ENCODE measurements around the gene LAMB1.

Gene LAMB1

DNA sequence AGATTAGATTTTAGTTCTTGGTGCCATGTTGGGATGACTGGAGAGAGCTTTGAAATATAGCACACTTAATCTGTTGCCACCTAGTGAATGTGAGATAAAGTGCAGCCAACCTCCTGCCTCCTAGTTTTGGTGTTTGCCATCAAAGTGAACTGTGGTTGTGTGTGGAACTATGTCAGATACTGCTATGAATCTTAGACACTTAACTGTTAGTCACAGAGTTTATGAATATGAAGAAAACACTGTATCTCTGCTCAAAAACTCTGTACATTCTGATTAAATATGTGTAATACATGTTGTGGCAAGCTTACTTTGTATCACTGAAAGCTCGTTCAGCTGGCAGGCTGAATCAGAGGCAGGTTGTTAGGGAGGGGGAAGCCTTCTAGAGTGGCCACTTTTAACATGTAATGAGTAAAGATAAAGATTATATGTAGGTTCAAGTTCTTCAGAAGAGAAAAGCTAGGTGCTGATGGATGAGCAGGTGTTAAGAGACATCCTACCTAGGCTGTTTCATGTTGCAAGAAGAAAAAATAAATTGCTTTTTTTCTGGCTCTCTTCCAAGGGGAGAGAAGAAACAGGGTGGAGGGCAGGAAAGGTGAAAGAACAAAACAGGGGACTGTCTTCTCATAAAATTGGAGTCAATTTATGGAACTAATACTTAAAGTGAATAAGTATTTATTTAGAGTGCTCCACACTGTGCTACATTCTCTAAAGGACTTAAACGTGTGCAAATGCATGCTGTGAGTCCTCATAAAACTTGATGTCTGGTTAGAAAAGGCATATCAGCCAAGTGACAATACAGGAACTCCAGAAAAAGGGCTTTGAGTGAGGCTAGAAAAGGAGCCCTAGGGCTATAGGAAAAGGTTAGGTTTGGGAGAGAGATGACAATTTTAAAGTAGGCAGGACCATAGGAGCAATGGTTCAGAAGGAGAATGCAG lies 14.1 kb upstream of the LAMB1 start:
- peak; percentile 4 for DNase-seq

DNA sequence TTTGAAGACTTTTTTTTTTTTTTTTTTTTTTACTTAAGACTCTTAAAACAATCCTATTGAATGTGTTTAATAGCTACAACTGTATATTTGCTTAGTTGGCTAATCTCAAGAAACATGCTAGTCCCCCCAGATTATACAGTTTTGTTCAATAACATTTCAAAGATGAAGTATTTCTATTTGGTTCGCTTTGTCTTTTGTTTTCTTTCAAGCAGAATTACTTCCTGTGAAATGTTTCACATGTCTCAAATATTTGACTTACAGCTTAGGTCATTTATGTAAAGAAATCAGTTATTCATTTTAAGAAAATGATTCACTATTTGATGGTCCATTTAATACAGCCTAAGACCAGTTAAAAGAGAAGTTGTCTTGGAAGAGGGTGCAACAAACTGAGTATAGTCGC lies 12.8 kb upstream of the LAMB1 start:
- DNase-seq = no peak

DNA sequence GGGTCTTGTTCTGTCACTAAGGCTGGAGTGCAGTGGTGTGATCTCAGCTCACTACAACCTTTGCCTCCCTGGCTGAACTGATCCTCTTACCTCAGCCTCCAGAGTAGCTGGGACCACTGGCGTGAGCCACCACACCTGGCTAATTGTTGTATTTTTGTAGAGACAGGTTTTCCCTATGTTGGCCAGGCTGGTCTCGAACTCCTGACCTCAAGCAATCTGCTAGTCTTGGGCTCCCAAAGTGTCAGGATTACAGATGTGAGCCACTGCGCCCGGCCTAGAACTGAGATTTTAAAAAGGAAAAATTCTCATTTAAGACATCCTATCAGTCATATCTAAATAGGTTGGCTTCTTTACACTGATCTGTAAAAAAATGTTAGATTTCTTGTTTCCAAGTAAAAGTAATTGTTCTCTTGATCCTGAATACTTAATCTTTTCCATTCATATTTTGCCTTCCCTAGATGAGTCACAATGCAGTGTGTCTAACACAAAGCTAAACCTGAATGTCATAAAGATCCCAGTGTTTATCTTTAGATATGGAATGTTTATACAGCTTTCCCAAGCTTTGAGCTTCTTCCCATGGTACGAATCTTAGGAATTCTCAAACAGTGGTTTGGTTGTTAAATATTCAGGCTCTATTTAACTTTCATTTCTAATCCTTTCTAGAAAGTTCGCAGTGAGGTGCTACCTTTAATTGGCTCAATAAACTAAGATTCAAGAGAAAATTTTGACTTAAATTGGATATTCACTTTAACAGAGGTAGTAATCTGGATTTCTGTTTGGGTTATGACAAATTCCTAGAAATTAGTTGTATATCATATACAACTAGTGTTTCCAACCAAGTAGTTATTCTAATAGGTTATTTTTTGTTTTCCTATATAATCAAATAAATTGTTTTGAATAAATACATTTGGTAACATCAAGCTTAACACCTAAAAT lies 12.1 kb upstream of the LAMB1 start:
- no peak for DNase-seq

DNA sequence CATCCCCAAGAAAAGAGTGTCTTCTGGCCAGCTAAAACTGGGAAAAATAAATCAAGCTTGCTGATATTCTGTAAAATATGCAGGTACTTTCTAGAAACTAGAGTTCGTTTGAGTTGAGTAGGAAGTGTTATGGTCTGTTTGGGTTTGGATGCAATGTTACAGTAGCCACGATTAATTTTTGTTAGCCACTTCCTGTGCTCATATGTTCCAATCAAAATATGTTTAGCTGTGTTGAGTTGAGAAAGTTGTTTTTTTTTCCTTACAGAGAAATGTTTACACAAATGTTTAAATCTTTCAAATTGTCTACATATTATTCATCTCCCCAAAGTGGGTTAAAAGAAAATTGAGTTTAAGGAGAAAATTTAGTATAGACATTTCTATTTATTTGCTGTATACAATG lies 11.3 kb upstream of the LAMB1 start:
- no peak for DNase-seq

DNA sequence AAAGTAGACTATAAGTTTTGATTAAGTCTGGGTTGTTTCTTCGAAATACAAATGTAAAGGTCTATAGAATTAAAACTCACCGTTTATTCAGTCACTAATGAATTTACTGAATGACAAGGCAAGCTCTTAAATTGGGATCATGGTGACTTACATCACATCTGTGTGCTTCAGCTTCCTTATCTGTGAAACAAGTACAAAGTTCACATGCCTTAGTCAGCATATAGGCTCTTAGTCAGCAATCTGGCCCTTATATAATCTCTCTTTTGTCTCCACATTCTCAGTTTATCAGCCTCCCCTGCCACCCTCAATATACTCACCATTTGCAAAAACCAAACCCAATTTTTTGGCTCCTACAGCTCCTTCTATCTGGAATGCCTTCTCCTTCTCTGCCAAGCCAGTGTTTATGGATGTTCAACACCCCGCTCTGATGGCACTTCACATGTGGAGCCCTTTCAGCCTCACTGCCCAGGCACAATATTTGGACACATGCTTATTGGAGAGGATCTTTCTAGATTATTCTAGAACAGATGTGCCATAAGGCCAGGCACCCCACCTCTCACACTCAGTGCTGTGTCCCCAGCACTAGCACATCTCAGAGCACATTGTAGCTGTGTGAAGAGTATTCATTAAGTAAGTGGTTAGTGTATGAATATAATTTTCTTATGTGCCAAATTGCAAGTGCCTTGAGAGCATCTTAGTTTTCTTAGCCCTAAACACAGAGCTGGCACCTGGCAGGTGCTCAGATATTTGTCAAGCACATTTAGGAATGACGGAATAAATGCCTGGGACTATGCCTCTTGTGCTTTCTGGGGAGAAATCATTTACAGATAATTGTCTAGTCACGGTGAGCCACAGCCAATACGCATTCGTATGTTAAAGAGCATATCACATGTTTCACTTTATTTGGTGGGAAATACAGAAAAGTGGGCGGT lies 9.8 kb upstream of the LAMB1 start:
- DNase-seq = peak; percentile 60

DNA sequence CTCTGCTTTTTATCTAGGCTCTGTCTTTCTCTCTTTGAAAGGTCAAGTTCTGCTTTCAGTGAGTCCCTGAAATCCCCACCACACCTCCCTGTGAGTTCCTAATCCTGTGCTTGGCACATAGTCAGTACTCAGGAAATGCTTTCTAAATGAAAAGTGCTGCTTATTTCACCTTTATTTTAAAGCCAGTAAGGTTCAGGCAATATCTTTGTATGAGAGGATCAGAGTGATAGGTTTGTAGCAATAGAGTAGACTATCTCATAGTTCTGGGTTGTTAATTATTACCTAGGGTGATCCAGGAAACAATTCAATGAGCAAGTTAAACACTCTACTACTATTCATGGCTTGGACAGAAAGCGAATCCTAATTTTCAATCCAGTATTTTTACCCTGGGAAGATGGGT lies 7.4 kb upstream of the LAMB1 start:
- DNase-seq = no peak

DNA sequence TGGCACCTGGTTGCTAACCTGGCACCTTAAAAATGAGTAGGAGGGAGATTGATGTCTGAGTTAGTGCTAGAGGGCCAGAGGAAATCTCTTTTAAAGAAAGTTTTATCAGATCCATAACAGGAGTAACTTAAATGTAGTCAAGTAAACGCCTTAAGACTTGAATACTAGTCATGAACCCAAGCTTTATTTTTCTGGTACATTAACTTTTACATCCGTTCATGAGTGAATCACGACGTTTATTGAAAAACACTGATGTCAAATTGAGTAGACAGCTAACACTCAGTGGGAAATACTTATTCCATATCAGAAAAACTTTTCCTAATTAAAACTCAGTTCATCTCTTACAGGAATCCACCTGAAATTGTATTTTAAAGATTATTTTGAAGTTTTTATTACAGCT lies 6.9 kb upstream of the LAMB1 start:
- DNase-seq = no peak

DNA sequence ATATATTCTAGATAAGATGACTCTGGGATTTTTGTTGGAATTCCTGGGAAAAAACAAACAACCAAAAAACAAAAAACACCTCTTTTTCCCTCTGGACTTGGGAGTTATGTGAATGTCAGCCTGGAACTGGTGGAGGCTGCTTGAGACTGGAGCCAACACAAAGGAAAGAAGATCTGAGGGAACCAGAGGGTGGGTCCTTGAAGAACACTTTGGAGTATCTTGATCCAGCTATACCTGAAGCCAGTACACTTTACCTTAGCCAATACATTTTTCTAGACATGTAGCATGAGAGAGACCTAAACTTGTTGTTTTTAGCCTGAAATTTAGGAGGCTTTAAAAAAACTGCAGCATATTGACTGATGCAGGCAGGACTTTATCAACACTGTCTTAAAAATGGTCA lies 5.9 kb upstream of the LAMB1 start:
- DNase-seq = no peak

DNA sequence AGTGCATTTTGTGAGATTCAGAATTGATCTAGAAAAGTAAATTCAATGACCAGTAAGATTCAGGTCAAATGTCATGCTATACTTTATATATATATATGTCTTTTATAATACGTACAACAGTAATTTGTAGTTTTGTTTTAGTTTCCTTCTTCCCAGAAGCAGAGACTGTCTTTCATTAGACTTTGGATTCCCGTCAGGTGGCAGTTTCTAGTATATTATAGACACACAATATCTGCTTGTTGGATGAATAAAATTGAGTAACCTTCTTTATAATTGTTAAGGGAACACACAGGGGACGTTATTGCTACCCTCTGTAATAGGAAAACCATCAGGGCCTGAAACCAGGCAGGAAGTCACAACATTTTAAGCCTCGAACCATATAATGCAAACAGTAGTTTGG lies 5.3 kb upstream of the LAMB1 start:
- no peak for DNase-seq

DNA sequence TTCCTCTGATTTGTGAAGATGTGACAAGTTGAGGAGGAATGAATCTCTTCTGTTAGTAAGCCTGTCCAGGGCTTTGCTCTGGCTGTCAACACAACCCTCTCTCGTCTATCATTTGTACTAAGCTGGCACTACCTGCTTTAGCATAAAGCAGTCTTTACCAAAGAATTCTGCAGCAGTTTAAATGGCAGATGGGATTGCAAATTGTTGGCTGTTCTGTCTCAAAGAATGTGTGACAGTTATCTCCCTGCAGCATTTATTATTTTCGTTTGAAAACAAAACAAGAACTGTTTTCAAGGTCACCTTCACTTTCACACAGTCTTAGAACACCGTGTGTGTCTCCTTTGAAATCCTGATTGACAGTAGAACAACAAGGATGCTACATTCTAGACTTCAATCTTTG lies 4.8 kb upstream of the LAMB1 start:
- DNase-seq = no peak

DNA sequence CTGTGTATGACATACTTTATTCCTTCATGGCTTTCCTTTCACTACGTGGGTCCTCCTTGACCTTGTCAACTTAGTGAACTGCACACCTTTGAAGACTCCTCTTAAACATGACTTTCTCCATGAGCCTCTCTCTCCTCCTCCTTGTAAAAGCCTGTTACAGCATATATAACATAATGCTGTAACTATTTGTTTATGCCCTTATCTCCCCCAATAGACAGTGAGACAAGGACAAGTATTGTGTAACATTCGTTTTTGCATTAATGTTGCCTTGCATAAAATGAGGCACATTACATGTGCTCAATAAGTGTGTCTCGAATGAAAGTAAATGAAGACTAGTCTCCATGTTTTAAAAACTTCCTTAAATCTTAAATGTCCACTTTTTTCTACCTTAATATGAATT lies 4.3 kb upstream of the LAMB1 start:
- no peak for DNase-seq

DNA sequence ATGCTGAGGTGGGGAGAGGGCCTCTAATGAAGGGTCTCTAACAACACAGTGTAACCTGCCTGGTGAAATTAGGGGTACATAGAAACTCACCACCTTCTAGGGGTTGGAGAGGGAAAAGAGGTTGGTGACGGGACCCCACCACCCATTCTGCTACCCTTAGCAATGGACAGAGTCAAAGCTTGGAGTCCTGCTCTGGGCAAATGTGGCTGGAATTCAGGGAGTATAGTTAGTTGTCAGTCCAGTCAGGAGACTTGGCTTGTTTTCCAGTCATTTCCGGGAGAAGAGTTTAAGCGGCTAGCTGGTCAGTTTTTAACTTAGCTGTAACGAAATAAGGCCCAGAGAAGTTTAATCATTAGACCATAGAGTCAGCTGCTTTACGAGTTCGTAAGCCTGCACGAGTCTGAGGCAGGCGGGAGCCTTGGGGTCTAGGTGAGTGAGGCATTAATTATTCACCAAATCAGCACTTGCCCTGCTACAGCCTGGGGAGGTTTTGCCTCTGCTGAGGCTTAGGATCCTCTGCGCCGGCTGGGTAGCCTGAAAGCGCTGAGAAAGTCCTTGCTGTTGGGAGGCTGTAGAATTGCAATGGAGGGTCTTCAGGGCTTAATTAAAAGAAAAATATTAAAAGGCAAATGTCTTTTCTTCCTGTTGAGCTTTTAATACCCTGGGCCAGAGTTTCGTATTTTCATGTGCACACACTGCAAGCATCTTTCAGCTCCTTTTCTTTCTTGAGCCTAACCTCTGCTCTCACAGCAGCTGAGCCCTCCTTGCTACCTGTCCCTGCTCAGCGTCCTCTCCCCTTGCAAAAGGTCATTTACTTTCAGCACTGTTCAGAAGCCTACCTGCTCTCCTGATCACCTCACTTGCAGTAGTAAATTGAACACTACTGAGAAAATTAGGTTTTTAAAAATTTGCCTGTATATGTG lies 1.5 kb upstream of the LAMB1 start:
- DNase-seq = no peak

DNA sequence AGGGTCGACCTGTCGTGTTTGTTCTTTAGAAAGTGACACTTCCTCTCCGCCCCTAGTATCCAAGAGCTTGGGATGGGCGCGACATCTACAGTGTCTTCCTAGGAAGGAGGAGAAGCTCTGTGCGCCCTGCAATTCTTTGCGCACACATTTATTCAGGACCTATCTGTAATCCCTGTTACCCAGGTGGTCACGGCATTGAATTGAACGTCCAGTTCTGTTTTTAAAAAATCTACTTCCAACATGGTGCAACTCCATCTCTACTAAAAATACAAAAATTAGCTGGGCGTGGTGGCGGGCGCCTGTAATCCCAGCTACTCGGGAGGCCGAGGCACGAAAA lies 606 bp upstream of the LAMB1 start:
- DNase-seq = no peak

DNA sequence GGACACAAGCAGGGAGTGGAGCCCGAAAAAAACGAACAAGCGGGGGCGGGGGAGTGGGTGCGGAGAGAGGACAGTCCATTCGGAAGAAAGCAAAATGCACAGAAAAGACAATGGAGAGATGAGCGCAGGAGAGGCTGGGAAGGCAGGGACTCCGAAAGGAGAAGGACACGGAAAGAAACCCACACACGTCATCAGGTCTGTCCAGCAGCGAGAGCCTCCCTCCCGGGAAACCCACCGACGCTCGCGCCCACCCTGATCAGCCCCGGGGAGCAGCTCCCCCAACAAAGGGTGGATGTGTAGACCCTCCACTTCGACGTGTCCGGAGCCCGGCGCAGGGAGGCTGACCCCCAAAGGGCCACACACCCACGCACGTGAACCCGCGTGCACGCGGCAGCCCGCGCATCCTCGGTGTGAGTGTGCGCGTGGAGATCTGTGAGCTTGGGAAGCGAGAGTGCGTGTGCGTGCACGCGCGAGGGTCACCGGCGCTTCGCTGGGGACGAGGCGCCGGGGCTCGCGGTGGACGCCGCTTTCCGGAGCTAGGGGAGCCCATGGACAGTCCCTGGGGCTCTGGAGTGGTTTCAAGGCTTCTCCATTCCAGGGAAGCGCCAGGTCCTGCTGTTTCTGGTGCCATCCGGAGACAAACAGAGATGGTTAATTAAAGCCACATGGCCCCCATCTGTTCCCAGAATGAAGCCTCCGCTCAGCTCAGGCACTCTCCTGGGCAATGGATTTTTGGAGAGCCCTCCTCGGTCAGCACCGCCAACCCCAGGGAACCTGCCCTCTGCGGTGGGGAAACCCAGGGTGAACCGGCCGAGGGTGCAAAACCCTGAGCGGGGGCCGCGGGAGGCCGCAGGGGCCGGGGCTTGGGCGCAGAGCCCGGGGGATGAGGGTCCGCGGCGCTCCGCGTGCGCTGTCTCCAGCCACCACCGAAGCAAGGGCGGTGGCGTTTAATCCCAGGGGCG lies 916 bp downstream of the LAMB1 start:
- DNase-seq = no peak

DNA sequence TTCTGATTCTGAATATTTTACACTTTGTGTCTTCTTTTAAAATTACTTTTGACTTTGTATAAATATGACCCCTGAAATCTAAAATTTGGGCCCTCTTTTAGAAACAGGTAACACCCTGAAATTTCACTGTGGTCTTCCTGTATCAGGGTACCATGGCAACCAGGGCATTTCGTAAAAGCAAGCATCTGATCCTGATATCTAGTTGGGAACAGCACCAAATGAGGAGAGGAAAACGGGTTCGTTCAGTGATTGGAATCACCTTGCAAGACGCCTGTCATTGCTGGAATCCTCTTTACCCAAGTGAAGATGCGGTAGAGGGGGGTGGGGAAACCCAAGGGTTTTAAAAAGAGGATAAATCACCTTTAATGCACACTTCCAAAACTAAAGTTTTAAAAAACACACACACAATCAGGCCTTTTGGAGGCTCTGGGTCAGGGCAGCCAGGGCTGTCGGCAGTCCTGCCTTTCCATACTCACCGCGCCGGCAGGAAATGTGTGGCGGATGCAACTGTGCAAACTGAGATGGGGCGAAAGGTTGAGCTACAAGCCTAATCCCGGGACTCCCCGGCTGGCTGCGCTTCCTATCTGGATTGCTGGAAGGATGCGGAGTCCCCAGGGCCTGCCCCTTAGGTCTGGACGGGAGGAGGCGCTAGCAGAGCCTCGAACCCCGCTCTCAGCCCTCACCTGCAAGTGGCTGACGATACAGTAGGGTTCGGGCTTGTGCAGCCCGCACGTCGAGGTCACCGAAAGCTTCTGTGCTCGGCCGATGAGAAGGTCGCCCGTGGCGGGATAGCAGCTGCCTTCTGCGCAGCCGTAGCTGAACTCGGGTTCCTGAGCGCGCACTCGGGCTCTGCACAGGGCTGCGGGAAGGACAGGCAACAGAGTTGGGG lies 1.8 kb downstream of the LAMB1 start:
- no peak for DNase-seq

DNA sequence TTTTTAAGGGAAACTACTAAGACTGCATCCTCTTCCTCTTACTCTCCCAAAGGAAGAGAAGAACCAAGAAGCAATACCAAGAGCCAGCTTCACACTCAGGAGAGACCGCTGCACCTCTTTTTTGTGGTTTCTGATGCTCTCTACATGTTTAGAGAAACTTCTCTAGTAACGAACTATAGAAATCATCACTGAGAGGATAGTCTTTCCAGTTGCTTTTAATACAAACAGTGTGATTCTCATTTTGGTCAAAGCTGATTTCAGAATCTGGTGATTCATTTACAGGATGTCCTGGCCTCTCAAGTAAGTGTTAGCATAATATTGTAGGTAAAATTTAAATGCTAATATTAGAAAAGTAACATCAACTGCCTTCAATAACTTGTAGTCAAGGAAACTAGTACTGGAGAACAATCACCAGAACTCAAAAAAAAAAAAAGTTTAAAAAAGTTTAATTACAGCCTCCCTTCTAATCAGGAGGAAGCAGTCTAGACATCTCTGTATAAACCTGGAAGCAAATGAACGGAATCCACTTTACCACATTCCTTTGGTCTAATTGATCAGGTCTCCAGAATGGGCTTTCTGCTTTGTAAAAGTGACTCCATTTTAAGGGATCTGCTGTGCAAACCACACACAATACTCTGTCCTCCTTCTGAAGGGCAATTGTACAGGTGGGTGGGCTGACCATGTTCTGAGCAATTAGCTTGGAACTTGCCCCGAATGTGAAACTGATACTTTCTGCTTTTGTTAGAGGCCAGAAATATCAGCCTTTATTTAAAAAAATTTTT lies 3.0 kb downstream of the LAMB1 start:
- DNase-seq = no peak

DNA sequence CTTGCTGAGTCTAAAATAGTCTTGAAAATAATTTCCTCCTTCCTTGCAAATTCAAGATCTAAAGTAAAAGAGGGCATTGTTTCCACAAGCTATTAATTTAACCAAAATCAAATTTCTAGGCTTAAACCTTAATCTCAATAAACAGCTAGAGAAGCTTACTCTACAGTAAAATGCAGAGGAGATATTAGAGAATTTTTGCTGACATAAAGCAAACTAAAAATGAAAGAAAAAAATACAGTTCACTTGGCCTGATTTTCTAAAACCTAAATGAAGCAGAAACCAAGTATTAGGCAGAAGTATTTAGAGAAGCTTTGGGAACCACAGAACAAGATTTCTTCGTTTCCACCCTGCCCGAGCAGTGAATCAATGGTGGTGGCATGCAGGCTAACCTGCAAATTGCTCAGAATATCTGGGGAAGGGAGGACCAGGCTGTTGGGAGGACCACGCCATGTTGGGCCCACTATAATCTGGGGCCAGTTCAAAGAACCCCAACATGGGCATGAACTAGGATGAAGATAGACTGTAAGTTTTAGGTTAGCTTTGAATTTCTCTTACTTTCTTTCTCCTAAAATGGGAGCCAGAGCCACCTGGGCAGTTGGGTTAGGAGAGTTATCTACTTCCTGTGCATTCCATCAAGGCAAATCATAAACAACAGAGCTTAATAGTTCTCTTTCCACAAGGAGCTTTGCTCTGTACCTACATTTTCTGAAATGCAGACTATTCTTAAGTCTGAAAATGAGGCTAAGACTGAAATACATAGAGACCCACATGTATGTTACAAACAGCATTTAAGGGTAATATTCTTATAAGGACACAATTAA lies 4.1 kb downstream of the LAMB1 start:
- no peak for DNase-seq

DNA sequence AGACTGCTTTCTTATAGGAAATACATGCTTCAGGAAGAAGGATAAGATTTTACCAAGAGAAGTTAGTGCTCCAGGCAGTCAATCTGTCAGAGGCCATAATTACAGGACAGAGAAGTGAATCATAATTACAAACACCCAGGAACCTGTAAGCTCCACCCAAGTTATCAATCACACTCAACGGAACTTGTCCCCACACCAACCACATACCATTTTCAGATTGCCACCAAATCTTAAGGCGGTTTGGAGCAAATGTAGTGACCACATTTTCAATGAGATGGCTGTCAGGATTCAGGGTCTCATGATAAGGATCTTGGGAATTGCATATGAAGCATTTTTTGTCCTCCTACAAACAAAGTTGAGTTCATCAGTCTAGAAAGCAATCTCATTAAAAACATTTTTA lies 4.8 kb downstream of the LAMB1 start:
- no peak for DNase-seq

Data from hematopoietic multipotent progenitor cell treated with erythropoietin and hydrocortisone succinate and interleukin-3 and kit ligand, for 8 days (in vitro differentiated cells).